Kasumi-1 (cell line): ENCODE results near the gene NAA80.
A peak's percentile ranks its signal among the peaks of the same experiment; 100 is the strongest.

Experiments used
- DNase-seq, 2 experiments: peaks; one replicate each; lab custom pipeline; 2025; lab: John Stamatoyannopoulos, UW

The NAA80 gene, protein sequence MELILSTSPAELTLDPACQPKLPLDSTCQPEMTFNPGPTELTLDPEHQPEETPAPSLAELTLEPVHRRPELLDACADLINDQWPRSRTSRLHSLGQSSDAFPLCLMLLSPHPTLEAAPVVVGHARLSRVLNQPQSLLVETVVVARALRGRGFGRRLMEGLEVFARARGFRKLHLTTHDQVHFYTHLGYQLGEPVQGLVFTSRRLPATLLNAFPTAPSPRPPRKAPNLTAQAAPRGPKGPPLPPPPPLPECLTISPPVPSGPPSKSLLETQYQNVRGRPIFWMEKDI

DNA sequence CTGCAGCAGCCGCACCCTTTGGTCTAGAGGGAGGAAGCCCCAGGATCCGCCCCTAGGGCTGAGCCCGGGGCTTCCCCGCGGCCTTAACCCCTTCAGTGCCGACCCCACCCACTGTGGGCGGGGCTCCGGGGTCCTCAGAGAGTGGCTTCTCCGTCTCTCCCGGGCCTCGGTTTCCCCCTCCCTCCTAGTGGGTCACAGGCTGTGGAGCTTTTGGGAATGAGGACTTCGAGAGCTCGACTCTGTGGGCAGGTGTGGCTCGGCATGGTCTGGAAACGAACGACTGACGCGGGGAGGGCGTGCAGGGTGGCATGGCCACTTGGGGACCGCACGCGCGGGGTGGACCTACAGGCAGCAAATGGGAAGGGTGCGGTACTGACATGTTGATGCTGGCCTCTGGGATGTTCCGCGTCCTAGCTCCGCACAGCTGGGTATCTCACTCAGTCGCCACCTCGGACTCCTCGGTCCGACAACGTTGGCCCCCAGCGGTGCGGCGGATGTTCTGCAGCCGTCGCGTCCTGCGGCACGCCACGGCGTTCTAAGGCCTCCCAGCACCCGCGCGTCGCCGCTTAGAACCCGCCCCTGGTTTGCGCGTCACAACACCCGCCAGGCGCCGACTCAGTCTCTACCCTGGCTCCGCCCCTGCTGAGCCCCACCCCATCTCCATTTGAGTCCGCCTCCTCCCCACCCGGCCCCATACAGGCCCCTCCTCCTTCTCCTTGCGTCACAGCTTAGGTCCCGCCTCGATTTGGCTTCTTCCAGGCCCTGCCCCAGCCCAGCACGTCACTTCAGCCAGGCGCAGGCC is at the start of gene NAA80, which contains the start of gene HYAL3:
NAA80 (minus strand) TSS at position 570 of the 802 bp plus-strand sequence. CDS start 1,942 bp downstream, outside the sequence.
HYAL3 (minus strand) TSS at position 570 of the 802 bp plus-strand sequence. CDS start 3,803 bp downstream, outside the sequence.
- DNase-seq: peak; percentile 97 to 98

DNA sequence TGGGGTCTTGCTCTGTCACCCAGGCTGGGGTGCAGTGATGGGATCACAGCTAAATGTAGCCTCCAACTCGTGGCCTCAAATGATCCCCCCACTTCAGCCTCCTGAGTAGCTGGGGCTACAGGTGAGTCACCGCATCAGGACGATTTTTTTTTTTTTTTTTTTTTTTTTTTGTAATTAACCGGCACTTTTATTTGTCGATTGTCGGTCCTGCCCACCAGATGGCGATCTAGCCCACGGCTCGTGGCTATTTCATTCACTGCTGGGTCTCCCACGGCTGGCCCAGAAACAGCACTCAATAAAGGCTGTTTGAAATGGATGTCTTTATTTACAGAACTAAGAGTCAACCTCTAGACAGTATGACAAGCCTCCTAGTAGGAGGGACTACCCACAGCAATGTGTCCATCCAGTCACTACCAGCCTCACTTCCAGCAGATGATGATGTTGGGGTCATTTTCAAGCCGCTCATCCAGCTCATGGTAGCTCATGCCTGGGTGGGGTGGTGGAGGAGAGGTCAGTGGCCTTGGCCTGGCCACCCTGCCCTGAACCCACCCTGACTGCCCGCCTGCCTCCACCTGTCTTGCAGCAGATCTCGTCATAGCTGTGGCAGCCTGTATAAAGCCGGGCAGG is 48.1 kb upstream of the NAA80 start:
- DNase-seq: peak; percentile 49 to 55

DNA sequence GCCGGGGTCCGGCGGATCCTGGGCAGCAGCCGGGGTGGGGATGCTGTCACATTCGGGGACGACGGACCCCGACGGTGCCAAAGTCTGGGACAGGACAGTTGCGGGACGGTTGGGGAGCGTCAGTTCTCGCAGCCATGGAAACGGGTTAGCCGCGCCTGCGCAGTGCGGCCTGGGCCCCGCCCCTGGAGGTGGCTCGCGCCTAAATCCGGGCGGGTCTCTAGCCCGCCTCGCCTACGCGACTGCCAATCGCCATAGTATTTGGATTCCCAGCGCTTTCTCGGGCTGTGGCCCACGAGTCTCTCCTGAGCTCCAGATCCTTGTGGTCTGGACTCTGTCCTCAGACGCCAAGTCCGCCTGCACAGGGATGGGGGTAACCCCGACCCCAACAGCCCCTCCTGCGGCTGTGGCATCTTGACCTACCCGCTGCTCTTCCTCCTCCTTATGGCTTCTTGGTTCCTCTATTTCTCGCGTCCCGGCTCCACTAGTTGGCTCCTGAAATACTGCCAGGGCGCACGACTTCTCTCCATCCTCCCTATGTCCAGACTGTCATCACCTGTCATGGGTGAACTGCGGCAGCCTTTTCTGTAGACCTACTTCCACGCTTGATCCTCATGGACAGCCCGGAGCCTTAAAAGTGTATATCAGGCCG is 46.5 kb upstream of the NAA80 start, which contains the start of gene ZMYND10:
ZMYND10 (minus strand) TSS at position 147 of the 649 bp plus-strand sequence. CDS start 153 bp downstream, outside the sequence.
- no peak for DNase-seq

DNA sequence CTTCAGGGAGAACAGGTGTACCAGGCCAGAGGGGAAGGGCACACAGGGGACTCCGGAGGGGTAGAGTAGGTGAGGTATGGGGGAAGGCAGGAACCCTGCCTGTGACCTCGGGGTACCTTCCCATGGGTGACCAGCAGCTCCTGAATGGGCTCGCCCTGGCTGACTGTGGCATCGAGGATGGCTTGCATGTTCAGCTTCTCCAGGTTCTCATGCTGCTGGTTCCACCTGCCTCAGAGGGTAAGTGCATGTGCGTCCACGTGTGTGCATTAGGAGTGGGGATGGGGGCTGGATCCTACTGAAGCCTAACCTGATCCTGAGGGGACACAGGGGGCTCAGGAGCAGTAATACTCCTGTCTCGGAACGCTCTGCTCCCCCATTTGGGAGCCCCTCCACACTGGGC is 45.8 kb upstream of the NAA80 start:
- no peak for DNase-seq

DNA sequence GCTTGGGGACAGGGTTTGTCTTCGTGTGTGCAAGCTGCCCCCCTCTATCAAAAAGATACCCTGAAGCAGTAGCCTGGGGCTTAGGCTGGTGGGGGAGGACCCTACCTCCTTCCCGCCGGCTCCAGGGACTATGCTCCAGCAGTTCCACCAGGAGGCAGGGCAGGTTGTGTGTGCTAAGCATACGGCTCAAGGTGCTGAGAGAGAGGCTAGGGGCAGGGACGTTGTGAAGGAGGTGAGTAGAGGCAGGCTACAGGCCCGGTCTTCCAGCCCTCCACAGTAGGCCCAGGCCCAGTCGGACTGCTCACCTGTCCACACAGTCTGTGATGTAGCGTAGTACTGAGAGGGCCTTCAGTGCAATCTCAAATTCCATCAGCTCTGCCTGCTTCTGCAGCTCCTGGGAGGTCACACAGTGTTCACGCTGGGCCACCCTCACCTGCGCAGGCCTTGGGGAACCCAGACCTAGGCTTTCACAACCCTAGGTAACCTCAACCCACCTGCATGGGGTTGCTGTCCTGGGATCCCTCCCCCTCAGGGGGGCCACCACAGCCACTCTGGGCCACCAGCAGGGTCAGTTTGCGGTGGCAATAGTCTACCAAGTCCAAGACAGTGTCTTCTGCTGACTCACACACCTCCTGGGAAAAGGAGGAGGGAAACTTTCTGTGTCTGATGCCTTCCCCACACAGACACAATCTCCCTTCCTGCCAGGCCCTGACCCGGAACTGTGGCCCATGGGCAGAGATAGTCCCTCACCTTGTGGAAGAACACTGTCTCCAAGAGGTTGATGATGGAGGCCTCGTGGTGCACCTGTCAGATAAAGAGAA is 43.8 kb upstream of the NAA80 start:
- peak in 1 of 2 experiments; percentile 14 for DNase-seq

DNA sequence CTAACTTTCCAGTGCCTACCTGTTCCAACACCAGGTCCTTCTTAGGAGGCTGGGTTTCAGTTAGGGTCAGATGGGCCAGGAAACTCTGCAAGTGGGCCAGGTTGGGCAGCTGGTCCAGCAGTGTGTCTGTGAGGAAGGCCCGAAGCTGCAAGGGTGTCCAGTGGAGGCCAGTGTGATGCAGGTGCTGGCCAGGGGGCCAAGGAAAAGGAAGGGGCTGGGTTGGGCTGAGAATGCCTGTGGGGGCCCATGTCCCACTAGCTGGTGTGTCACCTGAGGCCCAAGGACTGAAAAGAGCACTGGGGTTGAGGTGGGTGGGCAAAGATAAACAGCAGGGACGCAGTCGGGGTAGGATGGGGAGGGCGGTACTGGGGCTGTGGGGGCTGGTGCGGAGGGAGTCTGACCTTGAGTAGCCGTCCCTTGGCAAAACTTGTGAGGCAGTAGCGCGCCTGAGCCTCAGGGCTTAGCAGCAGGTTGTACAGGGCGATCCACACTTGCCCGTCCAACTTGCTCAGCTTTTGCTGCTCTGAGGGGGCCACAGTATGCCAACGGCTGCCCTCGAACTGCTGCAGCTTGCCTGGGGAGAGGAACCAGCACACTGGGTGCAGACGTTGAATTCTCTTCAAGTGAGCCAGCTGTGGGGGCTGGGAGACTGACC is 42.9 kb upstream of the NAA80 start:
- DNase-seq: no peak

DNA sequence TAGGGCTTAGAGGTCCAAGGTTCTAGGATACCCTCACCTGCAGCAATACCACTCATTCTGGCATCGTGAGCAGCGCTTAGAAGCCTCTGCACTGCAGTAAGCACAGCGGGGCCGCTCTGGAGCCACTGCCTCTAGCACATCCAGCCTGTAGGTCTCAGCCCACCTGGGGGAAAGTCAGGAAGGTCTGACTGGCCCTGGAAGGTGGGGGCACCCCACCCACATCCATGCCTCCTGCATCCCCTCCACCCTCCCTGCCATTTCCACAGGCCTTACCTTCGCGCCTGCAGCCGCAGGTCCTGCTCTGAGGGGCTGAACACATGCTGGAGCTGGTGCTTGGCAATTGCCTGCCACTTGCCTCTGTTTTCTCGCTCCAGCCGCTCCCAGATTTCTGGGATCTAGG is 42.3 kb upstream of the NAA80 start:
- DNase-seq: no peak

DNA sequence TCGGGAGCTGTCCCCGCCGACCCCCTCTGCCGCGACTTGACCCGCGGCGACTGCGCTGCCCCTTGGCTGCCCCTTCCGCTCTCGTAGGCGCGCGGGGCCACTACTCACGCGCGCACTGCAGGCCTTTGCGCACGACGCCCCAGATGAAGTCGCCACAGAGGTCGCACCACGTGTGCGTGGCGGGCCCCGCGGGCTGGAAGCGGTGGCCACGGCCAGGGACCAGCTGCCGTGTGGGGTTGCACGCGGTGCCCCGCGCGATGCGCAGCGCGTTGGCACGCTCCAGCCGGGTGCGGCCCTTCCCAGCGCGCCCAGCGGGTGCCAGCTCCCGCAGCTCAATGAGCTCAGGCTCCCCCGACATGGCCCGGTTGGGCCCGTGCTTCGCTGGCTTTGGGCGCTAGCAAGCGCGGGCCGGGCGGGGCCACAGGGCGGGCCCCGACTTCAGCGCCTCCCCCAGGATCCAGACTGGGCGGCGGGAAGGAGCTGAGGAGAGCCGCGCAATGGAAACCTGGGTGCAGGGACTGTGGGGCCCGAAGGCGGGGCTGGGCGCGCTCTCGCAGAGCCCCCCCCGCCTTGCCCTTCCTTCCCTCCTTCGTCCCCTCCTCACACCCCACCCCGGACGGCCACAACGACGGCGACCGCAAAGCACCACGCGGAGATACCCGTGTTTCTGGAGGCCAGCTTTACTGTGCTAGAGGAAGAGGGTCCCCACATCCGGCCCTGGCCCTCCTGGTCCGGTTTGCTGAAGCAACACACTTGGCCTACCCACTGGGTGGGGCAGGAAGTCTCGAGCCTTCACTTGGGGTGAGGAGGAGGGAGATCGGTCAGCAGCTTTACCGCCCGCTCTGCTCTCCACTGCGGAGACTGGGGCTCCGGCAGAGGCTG is 41.5 kb upstream of the NAA80 start, which contains the start of gene RASSF1:
RASSF1 (minus strand) TSS at position 389 of the 882 bp plus-strand sequence; CDS start at position 358, 31 bp downstream.
- peak; percentile 64 to 93 for DNase-seq

DNA sequence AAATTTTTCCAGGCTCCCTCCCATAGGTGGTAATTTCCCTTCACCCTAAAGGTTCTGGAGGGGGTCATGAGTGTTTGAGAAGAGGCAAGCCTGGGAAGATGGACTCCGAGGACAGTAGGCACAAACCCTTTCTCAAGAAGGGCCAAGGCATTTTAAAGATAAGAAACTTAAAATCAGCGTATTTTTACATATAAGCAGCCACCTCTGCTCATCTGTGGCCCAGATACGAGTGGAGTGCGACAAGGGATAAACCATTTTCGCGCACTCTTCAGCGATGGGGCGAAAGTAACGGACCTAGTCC is 40.9 kb upstream of the NAA80 start:
- DNase-seq: no peak

DNA sequence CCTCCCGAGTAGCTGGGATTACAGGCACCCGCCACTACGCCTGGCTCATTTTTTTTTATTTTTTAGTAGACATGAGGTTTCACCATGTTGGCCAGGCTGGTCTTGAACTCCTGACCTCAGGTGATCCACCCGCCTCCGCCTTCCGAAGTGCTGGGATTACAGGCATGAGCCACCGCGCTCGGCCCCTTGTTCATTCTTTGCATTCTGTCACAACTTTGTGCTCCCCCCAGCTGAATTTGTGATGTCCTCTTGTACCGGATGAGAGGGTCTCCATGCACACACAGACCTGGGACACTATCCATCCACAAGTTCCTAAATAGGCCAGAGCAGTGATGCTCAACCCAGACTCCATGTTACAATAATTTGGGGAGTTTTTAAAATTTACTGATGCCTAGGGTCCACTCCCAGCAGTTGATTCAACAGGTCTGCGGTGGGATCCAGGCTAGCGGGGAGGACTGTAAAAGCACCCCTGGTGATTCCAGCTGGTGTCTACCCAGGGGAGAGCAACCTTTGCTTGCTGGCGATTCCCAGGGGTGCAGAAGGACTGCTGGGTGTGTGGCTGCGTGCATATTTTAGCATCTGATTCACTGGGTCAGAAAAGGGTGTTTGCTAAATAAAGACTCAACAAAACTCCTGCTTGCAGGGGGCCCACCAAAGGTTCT is 40.4 kb upstream of the NAA80 start:
- DNase-seq: no peak

DNA sequence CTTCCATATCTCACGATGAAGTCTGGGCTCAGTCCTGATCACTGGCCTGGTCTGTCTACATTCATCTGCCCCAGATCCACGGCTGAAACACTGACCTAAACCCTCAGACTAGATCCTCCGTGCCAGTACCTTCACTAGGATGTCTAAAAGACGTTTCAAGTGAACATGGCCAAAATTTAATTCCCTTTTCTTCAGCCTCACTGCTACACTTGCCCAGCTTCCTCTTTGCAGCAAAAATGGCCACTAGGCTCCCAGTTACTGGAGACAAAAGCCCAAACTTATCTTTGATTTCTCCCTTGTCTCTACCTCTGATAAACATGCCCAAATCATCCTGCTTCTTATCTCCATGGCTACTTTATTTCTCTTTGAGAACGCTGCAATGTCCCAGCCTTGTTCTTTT is 39.8 kb upstream of the NAA80 start:
- peak; percentile 53 to 67 for DNase-seq

DNA sequence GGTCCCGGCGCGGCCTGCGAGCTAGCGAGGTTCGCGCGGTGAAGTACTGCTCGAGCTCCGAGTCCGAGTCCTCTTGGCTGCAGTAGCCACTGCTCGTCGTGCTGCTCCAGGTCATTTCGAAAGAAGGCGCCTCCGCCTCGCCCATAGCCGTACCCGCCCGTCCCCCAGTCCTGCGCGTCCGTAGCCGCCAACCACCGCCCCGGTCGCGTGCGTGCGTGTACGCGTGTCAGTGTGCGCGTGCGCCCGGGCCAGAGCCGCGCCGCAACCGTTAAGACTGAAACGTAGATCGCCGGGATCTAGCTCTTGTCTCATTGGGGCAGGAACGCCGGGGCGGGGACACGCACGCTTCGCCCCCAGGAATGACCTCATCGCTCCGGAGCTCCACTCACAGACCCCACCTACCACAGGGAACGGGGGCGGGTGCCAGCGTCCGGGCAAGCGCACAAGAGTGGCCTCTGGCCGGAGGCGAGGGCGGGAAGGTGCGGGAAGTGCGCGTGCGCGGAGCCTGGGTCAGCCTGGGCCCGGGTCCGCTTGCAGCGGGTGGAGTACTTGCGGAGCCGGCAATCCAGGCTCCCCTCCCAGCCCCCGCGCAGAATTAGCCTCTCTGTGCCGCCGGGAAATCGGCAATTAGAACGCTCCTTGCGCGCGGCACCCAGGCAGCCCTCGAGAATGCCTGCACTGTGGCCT is 38.1 kb upstream of the NAA80 start:
- DNase-seq: peak; percentile 98 to 99

DNA sequence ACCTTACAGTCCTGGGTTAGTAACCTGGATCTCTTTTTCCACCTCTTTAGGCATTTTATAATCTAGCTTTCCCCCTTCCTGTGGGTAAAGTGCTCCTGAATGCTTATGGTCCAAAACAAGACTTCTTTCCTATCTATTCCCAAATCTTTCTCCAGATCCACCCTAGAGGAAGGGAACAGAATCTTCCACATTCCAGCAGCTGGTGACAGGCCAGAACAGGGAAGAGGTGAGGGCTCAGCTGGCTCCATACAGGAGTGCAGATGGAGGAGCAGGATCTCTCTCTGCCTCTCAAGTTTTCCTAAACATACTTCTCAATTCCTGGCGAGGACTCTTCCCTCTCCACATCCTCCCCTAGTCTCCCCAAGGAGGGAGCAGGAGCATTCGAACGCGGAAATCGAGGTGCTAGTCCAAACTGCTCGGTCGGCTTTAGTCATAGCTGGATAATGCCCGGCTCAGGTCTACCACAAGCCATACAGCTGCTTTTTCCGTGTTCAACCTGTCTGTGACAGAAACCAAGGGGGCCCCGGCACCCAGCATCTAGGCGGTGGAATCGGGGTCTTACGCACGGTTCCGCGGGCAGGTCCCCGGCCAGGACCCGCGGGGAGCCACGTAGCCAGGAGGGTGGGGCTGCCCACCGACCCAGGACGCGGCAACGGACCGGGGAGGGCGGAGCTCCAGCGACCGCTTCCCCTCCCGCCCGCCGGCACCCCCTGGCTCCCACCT is 37.4 kb upstream of the NAA80 start:
- no peak for DNase-seq

DNA sequence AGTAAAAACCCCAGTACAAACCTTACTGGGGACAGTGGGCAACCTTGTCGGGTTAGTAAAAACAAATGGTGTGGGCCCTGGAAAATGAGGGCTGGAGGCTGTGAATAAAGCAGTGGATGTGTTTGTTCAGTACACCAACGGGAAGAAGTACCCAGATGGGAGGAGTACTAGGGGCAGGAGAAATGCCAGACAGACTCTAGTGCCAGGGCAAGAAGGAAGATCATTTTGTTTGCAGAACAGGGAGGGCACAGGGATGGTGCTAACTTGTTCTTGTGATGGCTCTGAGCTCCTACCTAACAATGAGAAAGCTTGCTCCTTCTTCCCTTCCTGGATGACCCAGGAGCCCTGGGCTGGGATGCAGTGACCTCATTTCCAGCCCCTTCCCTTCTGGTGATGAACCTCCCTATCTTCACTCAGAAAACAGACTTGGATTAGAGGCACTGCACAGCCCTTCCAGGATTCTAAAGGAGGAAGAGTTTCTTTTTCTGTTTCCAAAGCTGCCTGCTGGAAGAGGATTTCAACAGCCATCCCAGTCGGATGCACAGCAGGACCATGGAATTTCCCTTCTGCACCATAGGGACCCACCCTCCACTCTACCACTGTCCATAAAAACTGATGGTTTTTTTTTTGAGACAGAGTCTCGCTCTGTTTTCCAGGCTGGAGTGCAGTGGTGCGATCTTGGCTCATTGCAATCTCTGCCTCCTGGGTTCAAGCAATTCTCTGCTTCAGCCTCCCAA is 35.3 kb upstream of the NAA80 start:
- no peak for DNase-seq

DNA sequence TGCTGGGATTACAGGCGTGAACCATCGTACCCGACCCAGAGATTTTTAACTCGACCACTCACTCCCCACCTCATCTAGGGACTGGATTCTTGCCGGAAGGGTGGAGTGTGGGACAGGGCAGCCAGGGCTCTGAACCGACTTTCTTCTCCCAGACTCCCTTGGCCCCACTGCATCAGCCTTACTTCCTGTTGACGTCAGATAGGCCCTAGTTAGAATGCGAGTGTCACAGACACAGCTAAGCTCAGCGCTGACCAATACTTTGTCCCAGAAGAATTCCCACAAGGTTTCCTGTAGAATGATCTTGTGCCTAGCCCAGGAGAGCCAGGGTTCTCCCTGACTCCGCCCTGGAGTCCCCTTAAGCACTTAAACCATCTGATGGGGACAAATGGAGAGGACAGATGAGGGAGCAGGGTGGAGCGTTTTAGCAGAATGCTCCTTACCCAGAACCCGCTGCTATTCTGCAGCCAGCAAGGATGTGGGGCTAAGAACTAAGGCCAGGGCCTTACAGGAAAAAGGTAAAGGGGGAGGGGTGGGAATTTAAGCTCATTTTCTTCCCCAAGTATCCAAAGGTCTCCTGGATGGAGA is 34.6 kb upstream of the NAA80 start:
- no peak for DNase-seq

DNA sequence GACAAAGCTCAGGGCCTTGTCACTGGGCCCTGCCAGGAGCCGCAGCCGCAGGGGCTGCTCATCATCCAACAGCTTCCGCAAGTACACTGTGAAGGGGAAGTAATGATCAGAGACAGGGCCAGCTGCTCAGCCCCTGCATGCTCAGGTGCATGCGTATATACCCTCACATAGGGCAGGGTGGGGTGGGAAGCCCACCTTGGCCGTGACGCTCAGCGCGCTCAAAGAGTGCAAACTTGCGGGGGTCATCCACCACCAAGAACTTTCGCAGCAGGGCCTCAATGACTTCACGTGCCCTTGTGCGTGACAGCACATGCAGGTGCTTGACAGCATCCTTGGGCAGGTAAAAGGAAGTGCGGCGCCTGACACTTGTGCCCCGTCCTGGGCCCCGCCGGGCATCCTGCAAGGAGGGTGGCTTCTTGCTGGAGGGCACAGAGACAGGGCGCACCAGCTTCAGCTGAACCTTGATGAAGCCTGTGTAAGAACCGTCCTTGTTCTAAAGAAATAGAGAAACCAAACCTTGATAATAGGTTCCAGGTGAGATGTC is 32.2 kb upstream of the NAA80 start:
- no peak for DNase-seq
